B cell (primary cell): Measurements from ENCODE around the gene NCSTN. TPM values are rescaled to one million over a fixed set of nuclear protein-coding genes. Genes with fewer than 3 reads are reported as not detected.

Source experiments
- ATAC-seq: fragments of 200-7000 bp; cut with Tn5 transposase; one replicate; pipeline ENCODE4 v1.10.0; 2021; ENCODE audit warnings: low read depth, mild to moderate bottlenecking, moderate number of reproducible peaks, moderate library complexity
- CTCF ChIA-PET: fragments of 350-600 bp; sonication (Branson Sonifier 250); formaldehyde crosslinking; loops from one replicate; lab custom pipeline; 2021; ENCODE audit warnings: antibody characterized with exemption, inconsistent platforms; lab: Charles Lee
- POLR2A ChIA-PET: fragments of 350-600 bp; sonication (Branson Sonifier 250); formaldehyde crosslinking; loops from one replicate; lab custom pipeline; 2021; ENCODE audit warnings: antibody characterized with exemption; lab: Charles Lee
- DNase-seq: peaks from one replicate; pipeline ENCODE4 v3.0.0; 2013
- H2AFZ ChIP-seq: 2 replicates; pipeline ENCODE4 v1.6.1; 2012; ENCODE audit warnings: mild to moderate bottlenecking, low read depth, low read length; ENCODE audit not compliant: insufficient read depth, poor library complexity, severe bottlenecking
- H3K27ac ChIP-seq, 2 donors: 1 replicate in 1 of 2; 2 replicates in 1 of 2; pipeline ENCODE4 v1.5.1; 2012 to 2013; ENCODE audit warnings: low read length in 2 of 2, mild to moderate bottlenecking in 2 of 2, moderate library complexity in 1 of 2
- H3K27me3 ChIP-seq, 4 experiments: fragments of 200-600 bp in 1 of 4; sonication (generic) in 1 of 4; replicated peaks in 1 of 4; 1 replicate in 2 of 4; 2 replicates in 2 of 4; pipeline versions ENCODE4 v1.6.1 to v1.7.0; 2013 to 2016; ENCODE audit warnings: low read length in 3 of 4, mild to moderate bottlenecking in 2 of 4, mixed read lengths in 1 of 4, moderate library complexity in 1 of 4; ENCODE audit not compliant: insufficient read depth in 4 of 4, control insufficient read depth in 3 of 4; ENCODE audit errors: control extremely low read depth in 1 of 4
- H3K36me3 ChIP-seq, 2 experiments: replicated peaks in 1 of 2; 1 replicate in 1 of 2; 2 replicates in 1 of 2; pipeline versions ENCODE4 v1.6.1 to v1.7.1; 2013; ENCODE audit warnings: low read length in 1 of 2; ENCODE audit not compliant: insufficient read depth in 2 of 2, control insufficient read depth in 1 of 2; ENCODE audit errors: control extremely low read depth in 1 of 2, extremely low read depth in 1 of 2
- H3K4me1 ChIP-seq, 2 donors: fragments of 200-600 bp in 1 of 2; sonication (generic) in 1 of 2; 1 replicate in 1 of 2; 2 replicates in 1 of 2; pipeline versions ENCODE4 v1.5.1 to v1.6.1; 2013 to 2017; ENCODE audit warnings: low read length in 2 of 2; ENCODE audit not compliant: control insufficient read depth in 2 of 2, insufficient read depth in 2 of 2
- H3K4me2 ChIP-seq: replicated peaks from 2 replicates; pipeline ENCODE3; 2012; ENCODE audit warnings: mild to moderate bottlenecking, low read depth, low read length; ENCODE audit not compliant: poor library complexity, severe bottlenecking
- H3K4me3 ChIP-seq, 5 experiments: fragments of 200-600 bp in 1 of 5; sonication (generic) in 1 of 5; 1 replicate in 3 of 5; 2 replicates in 2 of 5; pipeline versions ENCODE4 v1.5.1 to v1.7.0; 2011 to 2016; ENCODE audit warnings: low read length in 4 of 5, mild to moderate bottlenecking in 4 of 5, low read depth in 2 of 5, control low read depth in 1 of 5, moderate library complexity in 1 of 5; ENCODE audit not compliant: insufficient read depth in 1 of 5; ENCODE audit errors: control extremely low read depth in 1 of 5, extremely low read depth in 1 of 5
- H3K79me2 ChIP-seq: fragments of 200-600 bp; sonication (generic); one replicate; pipeline ENCODE4 v1.6.0; 2016; ENCODE audit warnings: low read length; ENCODE audit not compliant: control insufficient read depth, insufficient read depth
- H3K9ac ChIP-seq: fragments of 200-600 bp; sonication (generic); 2 replicates; pipeline ENCODE4 v1.6.1; 2017; ENCODE audit warnings: mild to moderate bottlenecking, low read length, moderate library complexity
- H3K9me3 ChIP-seq, 3 donors: one replicate each; pipeline versions ENCODE4 v1.6.1 to v1.7.1; 2013; ENCODE audit warnings: low read length in 2 of 3; ENCODE audit not compliant: control insufficient read depth in 2 of 3, insufficient read depth in 1 of 3; ENCODE audit errors: control extremely low read depth in 1 of 3
- H4K20me1 ChIP-seq: 2 replicates; pipeline ENCODE4 v1.6.0; 2012; ENCODE audit warnings: mild to moderate bottlenecking, low read length; ENCODE audit not compliant: insufficient read depth, control insufficient read depth, poor library complexity, severe bottlenecking
- H3K27ac Mint-ChIP-seq: one replicate; pipeline ENCODE4 v1.8.0; 2021; ENCODE audit warnings: mixed read lengths
- H3K27me3 Mint-ChIP-seq: one replicate; pipeline ENCODE4 v1.8.0; 2021; ENCODE audit warnings: mixed read lengths
- H3K4me1 Mint-ChIP-seq: one replicate; pipeline ENCODE4 v1.8.0; 2021; ENCODE audit warnings: mixed read lengths
- H3K4me3 Mint-ChIP-seq: one replicate; pipeline ENCODE4 v1.8.0; 2021; ENCODE audit warnings: mixed read lengths
- H3K9me3 Mint-ChIP-seq: one replicate; pipeline ENCODE4 v1.8.0; 2022; ENCODE audit warnings: mixed read lengths; ENCODE audit not compliant: insufficient read depth
- EZH2 ChIP-seq: IDR thresholded peaks from 2 replicates; pipeline ENCODE4 v1.6.1; 2012; ENCODE audit warnings: borderline replicate concordance, low read depth, mild to moderate bottlenecking, moderate library complexity, low read length; ENCODE audit not compliant: insufficient read depth, poor library complexity, severe bottlenecking
- WGBS: methylation state at CpG from one replicate; pipeline ENCODE4 v1.1.5; 2013; ENCODE audit warnings: missing lambda C conversion rate; ENCODE audit not compliant: insufficient coverage; 5-methylcytosine and 5-hydroxymethylcytosine counted together
- intact Hi-C: fragments of 100-400 bp; cut with micrococcal nuclease; formaldehyde crosslinking; loops from one replicate; pipeline ENCODE4 v1.10.0; 2022
- polyA plus RNA-seq: library from polyadenylated mRNA; depleted of rRNA; stranded (reverse); fragments of >200 nt; gene quantifications from 2 replicates; pipeline ENCODE4 v1.2.3, GENCODE V29; 2012
- total RNA-seq, 2 donors: library from RNA; stranded (reverse); fragments of 120-200 nt in 1 of 2; gene quantifications; 1 replicate in 1 of 2; 2 replicates in 1 of 2; pipeline versions ENCODE4 v1.2.3 to v1.2.4, GENCODE V29; 2013 to 2022
- TF ChIP-seq, protein P1 (sequence below): fragments of 200-600 bp; IDR thresholded peaks from one replicate; pipeline ENCODE4 v1.8.0; 2022; ENCODE audit warnings: antibody characterized with exemption, mild to moderate bottlenecking

Gene NCSTN
- total and polyA plus RNA-seq, 2 donors (not counting 1 experiment from before 2014, with no cell fraction given) = 95.1 to 110 TPM

GRCh38 chr1:160400223-160400645, 57.1 kb downstream of the NCSTN start, which contains the start of gene VANGL2:
VANGL2 (plus strand) TSS chr1:160400564; CDS start chr1:160415838, 15,274 bp downstream.
- POLR2A ChIA-PET = interaction anchor here (1.1 kb wide), 1 partner anchor 32 kb away, joined by 4 read pairs; no protein-coding TSS in a partner anchor
- H3K79me2 ChIP-seq = no peaks in the 10 kb centered on the region
- H3K4me3 ChIP-seq = peak within 1 kb of the TSS in 4 of 5 experiments; percentile 39 to 86 (median 62)

More at GRCh38 chr1:160400223-160400645, 57.1 kb downstream of the NCSTN start, which contains the start of gene VANGL2:
- Histone ChIP-seq H3K9me3 (no peaks in the 10 kb centered on the region), H3K36me3 (no peaks in the 10 kb centered on the region), H3K9ac (peak within 1 kb of the TSS; percentile 75), H2AFZ (peak within 1 kb of the TSS; percentile 81), H3K4me1 (peaks cover 12 to 14% of the 10 kb centered on the region in 2 donors), H3K27ac (peak within 1 kb of the TSS in 1 of 2 donors; percentile 41), H4K20me1 (no peaks in the 10 kb centered on the region), H3K4me2 (peak within 1 kb of the TSS; percentile 99), H3K27me3 (peaks cover 0 to 13% (median 3%) of the 10 kb centered on the region in 4 experiments)
- H3K27ac Mint-ChIP-seq = peak within 1 kb of the TSS; percentile 77
- 1% methylated on average over 11 of the region's 34 CpGs for WGBS
- intact Hi-C loops = no loop called here
- H3K4me1 Mint-ChIP-seq = peaks cover 43% of the 10 kb centered on the region
- no peaks in the 10 kb centered on the region for H3K9me3 Mint-ChIP-seq
- peak within 1 kb of the TSS; percentile 88 for H3K4me3 Mint-ChIP-seq
- ATAC-seq = peak; percentile 74
- CTCF ChIA-PET = interaction anchor here (0.9 to 1.3 kb wide), 2 partner anchors 109 to 143 kb away, joined by 3 read pairs; no protein-coding TSS in a partner anchor
- H3K27me3 Mint-ChIP-seq = no peaks in the 10 kb centered on the region
- TF ChIP-seq, protein P1, sequence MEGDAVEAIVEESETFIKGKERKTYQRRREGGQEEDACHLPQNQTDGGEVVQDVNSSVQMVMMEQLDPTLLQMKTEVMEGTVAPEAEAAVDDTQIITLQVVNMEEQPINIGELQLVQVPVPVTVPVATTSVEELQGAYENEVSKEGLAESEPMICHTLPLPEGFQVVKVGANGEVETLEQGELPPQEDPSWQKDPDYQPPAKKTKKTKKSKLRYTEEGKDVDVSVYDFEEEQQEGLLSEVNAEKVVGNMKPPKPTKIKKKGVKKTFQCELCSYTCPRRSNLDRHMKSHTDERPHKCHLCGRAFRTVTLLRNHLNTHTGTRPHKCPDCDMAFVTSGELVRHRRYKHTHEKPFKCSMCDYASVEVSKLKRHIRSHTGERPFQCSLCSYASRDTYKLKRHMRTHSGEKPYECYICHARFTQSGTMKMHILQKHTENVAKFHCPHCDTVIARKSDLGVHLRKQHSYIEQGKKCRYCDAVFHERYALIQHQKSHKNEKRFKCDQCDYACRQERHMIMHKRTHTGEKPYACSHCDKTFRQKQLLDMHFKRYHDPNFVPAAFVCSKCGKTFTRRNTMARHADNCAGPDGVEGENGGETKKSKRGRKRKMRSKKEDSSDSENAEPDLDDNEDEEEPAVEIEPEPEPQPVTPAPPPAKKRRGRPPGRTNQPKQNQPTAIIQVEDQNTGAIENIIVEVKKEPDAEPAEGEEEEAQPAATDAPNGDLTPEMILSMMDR = no peak
- no peak for TF ChIP-seq EZH2
- peak; percentile 77 for DNase-seq
